SHP77 treated with DMSO at 0.1 percent for 48 hours (cell line): ENCODE data around the gene ASCL3.
"Not testable (repeated sequence)": the region's sequence is repeated elsewhere in the genome, so short reads cannot be mapped to it uniquely, and the experiment has no call there.

Experiments
- DNase-seq: peaks from one replicate; lab custom pipeline; 2025; lab: John Stamatoyannopoulos, UW

The ASCL3 gene

DNA sequence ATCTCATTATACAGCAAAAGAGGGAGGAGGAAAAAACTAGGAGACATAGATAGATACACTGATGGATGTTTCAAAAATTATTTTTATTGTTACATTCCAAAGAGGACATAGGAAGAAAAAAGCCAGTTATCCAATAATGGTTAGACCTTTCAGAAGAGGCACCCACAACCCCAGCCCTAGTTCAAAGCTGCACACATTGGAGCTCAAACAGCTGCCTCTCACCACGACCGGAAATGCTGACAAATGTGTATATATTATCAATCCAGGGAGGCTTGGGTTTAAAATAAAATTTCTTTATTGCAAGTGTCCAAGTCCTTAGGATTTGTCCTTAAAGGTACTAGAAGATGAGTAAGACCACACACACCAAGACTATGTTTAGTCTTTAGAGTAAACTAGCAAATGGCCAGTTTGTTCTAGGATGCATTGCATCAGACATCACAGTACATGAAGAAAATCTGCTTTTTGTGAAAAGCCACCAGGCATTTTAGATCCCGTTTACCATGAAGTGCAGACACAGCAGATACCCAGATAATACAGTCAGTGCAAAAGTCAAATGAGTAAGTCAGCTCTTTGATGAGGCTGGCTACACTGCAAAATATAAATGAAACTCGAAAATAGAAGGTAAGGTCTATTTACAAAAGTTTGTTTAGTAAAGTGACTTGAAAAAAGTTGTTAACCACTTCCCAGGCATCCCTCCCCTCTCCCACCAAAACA lies 4.6 kb upstream of the ASCL3 start:
- DNase-seq = no peak

DNA sequence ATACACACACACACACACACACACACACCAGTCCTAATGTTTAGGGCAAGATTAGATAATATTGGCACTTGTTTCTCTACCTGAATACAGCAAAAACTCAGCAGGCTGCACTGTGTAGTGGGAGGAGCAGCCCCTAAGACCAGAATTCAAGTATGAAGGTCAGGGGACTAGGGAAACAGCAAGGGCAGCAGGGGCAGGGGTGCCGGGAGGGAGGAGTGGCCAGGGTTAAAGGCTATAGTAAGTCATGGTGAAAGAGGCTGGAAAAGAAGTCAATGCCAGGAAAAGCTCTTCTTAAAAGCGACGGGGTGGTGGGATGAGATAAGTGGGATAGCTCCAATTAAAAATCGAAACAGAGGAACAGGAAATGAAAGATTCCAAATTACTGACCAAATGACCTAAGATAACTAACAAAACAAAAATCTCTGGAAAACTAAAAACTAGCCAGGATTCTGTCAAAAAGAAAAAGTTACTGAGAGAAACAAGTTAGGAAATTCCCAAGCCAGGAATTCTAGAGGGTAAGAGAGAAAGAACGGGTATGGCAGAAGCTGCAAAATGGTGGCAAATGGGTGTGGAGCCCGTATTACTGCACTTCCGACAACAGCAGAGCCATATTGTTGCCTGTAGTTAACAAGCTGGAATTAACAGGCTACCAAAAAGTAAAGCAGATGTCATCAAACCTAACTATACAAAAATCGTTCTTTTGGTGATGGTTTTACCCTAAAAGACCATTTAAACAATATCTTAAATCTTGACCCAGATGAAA lies 1.3 kb downstream of the ASCL3 start:
- no peak for DNase-seq

DNA sequence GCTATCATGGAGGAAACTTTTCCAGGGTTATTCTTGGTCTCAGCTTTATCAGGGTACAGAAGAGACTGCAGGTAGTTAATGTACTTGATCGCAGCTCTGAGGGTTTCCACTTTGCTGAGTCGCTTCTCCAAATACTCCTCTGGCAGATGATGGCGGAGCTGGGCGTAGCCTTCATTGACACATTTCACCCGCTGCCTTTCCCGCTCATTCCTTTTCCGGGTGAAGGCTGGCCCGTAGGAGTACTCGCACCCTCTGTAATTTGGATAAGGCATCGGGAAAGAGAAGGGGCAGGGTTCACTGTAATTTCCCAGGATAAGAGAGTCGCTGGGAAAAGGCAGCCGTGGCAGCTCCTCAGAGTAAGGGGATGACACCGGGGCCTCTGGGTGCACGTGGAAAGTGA lies 5.2 kb downstream of the ASCL3 start:
- no peak for DNase-seq

DNA sequence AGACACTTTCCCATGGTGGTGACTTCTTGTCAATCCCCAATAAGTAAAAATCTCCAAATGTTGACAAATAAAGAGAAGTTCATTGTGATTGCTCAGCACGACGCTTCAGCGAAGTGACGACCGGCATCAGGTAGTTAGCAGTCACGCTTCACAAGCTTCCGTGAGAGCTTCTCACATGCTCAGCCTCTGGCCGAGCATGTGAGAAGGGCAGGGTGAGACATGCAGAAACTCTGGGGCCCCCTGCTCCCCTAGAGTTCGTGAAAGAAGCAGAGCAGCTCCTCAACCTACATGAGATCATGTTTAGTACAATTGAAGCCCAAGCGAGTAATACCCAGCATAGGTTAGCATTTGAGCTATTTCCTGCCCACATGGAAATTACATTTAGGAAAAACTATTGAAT lies 5.7 kb downstream of the ASCL3 start:
- DNase-seq = no peak

DNA sequence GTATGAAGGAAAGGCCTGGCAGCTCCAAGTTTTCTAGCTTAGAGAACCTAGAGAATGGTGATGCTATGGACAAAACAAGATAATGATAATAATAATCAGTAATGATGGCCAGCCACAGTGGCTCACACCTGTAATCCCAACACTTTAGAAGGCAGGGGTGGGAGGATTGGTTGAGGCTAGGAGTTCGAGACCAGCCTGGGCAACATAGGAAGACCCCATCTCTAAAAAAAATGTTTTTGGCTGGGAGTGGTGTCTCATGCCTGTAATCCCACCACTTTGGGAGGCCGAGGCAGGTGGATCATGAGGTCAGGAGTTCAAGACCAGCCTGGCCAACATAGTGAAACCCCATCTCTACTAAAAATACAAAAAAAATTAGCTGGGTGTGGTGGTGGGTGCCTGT lies 7.0 kb downstream of the ASCL3 start:
- not testable (repeated sequence) for DNase-seq

DNA sequence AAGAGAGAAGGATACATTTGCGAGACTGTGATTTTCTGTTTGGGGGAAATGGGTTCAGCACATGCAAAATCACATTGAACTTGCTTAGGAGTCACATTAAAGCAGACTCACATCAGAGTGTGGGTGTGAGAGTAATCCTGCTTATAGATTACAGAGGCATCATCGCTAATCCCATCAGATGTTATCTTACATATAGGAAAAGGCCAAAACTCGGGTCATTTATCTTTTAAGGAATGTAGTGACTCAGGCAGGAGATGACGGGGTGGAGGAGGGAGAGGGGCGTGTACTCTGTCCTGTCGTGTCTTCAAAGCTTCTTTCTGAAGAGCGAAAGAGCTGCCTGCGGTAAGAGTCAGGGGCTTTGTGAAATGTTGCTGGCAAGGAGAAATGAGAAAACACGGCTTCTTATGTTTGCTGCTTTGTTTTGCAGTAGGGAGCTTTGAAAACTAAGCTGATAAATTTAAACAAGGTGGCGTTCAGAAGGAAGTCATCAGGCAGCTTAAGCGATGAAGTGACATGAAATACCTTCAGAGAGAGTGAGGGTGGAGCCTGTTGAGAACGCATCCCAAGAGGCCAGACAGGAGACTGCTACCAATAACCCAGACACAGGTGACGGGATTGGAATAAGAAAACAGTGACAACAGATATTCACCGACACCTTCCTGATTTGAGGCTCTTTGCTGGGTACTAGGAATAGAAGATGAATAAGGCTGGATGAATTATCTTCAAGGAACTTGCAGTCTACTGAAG lies 7.9 kb downstream of the ASCL3 start:
- no peak for DNase-seq

DNA sequence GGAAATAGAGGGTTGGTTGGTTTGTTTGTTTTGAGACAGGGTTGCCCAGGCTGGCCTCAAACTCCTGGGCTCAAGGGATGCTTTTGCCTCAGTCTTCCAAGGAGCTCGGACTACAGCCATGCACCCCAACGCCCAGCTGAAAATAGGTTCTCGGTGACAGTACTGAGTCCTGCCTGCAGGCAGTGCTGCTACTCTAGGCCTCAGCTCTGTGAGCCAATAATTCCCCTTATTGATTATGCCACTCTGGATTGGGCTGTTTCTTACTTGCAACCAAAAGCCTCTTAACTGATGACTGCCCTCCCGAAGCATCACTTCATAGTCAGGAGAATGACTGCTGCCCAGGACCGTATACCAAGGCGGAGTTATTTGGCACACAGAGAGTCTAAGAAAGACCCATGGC lies 8.9 kb downstream of the ASCL3 start:
- DNase-seq = no peak

DNA sequence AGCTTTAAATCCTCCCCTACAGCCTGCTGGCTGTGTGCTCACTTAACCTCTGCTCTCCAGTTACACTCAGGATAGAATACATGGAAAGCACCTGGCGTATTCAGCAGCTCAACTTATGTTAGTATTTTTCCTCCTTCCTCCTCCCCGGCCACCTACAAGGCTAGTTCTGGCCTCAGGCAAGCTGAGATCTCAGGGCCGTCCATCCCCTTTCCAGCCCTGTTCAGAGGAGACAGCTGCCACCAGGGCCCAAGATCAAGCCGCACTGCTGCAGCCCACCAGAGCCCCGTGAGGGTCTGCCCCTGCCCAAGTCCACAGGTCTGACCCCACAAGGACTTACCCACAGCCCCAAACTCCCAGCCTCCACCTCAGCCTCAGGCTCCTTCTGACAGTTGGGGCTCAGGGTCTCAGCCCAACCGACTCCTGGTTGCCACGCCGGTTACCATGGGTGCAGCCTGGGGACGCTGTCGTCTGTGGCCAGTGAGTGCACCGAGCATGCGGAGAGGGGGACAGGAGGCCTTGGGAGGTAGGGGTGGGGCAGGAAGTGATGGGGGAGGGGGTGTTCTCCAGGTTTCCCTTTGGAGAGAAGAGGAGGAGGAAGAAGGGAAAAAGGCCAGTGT lies 10.1 kb downstream of the ASCL3 start, which contains the start of gene C11orf16:
Gene C11orf16 (minus strand): TSS at position 384 of the 617 bp plus-strand sequence. CDS start 639 bp downstream, outside the sequence.
- DNase-seq = no peak

DNA sequence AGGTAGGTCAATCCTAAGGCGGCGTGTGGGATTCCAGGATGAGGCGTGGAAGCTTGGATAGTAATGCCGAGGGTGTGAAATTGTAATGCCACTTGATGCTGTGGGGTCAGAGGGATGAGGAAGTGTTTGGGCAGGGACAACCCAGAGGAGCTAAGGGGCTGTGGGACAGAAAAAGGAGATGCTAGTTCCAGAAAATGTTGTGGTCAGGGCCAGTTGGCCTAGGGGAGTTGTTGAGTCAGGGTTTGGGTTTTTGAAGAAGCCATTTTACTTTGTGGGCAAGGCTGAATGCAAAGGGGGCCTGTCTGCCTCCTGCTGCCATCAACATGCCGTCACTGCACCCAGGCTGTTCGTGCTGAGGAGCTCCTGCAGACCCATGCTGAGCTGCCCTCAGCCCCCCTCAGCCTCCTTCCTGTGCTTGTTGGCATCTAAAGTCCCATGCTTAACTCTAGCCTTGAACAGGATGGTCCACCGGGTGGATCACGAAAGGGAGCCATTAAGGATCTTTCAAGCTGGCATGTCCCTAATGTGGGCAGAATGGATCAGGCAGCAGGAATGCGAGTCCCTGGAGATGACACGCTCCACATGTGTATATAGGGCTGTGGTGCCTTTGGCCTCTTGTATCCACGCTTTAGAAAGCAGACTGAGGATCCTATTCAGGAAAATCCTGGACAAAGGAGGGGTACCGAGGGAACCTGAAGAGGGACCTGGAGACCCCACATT lies 12.2 kb downstream of the ASCL3 start:
- no peak for DNase-seq

DNA sequence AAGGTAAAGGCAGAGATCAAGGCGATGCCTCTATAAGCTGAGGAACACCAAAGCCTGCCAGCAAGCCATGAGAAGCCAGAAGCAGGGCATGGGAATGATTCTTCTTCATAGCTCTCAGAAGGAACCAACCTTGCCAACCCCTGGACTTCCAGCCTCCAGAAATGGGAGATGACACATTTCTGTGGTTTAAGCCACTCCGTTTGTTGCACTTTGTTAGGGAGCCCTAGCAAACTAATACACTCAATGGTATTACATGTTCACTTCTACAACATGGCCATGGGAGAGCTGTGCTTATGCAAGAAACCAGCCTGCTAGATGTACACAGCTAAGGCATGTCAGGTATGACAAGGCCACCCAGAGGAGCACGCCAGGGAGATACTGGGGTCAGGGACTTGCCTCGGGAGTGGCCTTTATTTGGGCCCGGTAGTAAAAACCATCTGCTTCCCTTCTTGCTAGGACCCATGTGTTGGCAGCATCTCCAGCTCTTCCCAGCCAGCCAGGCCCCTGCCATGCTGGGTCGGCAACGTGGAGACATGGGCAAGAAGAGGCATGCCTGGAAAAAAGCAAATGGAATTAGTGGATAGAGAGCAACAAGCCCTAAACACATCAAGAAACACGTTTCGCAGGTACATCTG lies 13.7 kb downstream of the ASCL3 start:
- DNase-seq = no peak

DNA sequence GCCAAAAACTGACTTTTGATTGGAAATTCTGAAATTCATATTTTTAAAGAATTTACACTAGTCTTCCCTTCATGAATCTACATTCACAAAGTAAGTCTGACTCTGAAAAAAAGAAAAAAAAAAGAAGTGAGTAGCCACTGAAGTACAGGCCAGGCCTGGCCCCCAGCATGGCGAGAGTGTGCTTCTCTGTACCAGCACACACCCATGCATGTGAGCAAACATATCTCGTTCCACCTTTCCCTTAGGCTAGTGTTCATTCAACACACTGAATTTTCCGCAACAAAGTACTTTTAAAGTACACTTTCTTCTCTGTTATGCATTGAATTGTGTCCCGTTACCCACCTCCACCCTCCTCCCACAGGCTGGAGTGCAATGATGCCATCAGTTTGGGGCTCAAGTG lies 14.6 kb downstream of the ASCL3 start:
- DNase-seq = no peak

DNA sequence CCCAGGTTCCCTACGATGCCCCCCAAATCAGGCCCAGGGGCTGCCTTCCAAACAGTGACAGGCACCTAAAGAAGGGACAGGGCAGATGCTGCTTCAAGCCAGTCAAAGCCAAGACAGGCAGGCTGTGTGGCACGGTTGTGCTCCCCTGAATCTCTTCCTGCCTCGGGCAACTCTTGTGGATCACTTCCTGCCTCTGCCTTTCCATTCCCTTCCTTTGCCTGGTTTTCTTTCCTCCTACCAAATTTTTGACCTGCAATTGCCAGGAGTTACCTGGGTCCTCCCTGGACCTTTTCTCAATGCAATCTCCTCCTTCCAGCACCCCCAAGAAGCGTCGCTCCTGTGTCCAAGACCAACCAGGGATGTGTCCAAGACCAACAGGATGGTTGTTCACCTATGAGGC lies 15.6 kb downstream of the ASCL3 start:
- DNase-seq = no peak

DNA sequence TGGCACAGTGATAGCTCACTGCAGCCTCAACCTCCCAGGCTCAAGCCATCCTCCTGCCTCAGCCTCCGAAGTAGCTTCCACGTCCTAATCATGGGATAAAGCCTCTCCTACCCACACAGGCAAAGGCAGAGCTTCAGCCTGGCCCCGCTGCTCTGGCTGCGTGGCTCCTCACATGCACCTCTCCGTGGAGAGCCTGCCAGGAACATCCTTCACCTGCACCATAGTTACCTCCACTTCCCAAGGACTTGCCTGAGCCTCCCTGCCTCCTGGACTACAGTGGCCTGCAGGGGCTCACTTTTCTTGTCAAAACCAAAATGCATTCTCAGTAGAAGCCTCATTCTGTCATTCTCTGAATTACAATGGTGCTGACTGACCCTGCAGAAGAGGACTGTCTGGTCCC lies 16.6 kb downstream of the ASCL3 start:
- DNase-seq = no peak

DNA sequence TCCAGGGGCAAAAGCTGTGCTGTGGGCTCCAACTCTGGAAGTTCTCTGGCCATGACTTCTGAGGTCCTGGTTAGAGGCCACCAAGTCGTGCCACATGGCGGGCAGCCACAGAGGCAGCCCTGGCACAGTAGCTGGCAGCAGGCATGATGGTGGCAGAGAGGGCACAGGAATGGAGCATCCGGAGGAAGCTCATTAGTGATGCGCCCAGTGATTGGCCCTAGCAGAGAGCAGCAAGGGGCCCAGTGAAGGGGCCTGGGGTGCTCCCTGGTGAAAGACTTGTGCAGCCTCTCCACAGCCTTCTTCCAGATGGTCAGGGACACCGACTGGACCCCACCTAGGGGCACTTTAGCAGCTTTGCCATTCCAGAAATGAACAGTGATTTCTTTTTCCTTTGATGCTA lies 17.1 kb downstream of the ASCL3 start:
- no peak for DNase-seq

DNA sequence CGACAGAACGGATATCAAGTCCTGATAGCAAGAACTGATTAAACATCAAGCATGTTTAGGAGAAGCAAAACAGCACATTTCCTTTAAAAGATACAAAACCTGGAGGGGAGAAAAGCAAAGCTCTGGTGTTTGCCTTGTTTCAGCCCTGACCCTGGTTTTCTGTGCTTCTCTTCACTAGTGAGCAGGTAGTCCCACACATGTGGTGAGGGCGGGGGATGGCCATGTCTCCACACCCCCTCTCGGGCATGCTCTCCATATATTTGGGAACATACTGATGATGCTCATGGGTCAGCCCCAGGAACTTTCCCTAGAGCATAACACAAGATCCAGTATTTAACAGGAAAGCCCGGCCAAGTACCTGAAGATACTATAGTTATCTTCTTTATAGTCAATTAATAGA lies 20.1 kb downstream of the ASCL3 start:
- no peak for DNase-seq

DNA sequence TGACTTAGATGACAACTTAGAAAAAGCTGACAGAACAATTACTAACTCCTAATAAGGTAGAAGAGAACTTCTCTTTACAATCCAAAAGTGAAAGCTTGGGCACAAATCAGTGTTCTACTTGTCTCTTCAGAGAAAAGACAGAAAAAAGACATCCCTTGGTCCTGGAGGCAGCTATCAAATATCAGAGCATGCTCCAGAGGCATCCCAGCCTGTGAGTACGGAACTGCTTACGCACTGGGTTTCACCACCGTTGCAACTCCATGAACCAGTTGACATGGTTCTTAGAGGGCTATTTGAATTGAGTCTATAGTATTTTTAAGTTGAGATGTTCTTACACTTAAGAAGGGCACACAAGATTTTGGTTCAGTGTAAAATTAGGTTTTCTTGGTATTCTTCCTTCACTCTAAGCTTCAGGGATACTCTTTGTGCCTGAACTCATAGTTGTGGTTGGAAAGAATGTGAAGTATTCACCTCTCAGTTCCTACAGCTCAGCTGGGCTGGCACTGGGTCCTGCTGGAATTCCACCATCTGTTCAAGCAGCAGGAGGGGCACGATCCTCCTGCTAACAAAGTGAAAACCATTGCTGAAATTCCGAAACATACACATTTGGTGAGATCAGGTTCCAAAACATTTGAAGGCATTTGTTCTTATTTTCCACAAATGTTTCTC lies 25.5 kb downstream of the ASCL3 start:
- DNase-seq = no peak

DNA sequence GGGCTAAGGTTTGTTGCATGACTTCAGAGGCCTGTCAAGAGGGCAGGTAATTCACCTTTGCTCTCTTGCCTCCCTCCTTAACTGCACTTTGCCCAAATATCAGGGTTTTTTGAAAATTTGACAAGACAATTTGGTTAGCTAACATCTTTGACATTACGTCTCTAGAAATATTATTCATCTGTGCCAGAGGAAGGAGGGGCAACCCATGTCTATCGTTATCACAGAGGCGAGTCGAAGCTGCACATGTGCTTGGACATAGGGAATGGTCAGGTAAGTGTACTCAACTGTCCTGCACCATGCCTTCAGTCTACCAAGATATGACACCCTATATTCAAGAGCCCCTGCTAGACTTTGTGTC lies 28.2 kb downstream of the ASCL3 start:
- no peak for DNase-seq

DNA sequence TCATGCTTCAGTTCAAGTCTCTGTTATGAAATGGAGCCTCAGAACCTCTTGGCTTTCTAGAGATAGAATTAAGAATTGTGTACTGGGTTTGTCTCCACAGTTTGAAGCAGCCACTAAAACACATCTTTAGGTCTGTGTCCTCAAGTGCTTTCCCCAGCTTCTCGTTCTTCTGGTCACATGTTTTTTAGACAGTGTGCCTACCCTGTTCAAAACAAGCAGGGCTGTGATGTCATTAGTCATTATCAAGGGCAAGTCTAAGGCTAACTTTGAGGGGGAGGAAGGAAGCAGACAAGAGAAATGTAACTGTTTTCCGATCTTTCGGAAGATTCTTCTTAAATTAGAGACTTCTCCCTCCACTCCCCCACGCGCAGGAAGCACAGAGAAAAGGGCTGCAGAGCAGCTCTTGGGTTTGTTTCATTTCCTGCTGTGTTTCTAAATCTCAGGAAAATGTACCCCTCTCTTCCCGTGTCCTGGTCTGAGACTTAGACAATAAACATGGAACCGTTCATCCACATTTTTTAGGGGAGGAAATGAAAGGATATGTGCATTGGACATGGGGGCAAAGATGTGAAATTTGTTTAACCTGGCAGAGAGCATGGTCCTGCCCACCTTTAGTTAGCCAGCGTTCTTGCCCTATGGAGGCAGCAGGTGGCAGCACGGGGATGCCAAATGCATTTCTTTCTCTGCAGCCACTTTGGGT lies 28.7 kb downstream of the ASCL3 start:
- no peak for DNase-seq

DNA sequence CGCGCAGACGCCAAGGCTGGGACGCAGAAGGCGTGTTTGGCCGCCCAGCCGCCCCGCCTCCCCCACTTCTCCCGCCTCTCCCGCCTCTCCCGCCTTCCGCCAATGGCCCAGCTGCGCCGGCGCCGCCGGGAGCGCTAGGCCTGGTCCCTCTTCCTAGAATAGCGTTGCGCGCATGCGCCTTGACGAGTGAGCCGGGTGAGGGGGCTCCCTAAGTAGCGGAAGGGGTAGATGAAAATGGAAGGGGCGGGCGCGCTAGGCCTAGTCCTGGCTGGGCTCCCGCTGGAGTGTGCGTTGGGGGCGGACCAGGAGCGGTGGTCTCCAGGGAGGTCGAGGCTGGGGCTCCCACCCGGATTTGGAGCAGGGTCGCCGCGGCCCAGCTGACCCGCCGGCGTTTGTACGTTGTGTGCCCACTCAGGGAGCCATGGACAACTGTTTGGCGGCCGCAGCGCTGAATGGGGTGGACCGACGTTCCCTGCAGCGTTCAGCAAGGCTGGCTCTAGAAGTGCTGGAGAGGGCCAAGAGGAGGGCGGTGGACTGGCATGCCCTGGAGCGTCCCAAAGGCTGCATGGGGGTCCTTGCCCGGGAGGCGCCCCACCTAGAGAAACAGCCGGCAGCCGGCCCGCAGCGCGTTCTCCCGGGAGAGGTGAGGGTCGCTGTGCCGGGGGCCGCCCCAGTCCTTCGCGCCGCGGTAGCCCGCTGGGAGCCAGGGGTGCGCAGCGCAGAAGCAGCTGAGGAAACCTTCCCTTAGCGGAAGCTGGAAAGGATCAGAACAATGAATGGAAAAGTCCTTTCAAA lies 31.6 kb downstream of the ASCL3 start, which contains the start of gene AKIP1:
Gene AKIP1 (plus strand): TSS at position 161 of the 795 bp plus-strand sequence. CDS start 261 bp downstream, at position 422.
- DNase-seq = peak; percentile 69
